ENCODE results near the gene ATF6. TPM values are rescaled to one million over a fixed set of nuclear protein-coding genes. Genes with fewer than 3 reads are reported as not detected.

Gene ATF6
- total RNA-seq, 1 experiment from 2014 or later = 10.6 TPM

GRCh38 chr1:162010175-162010506, 244.0 kb downstream of the ATF6 start:
- H3K4me3 Mint-ChIP-seq = no peak overlapping the region
- ATAC-seq (no peak), DNase-seq (ENCODE audit: low spot score) (no peak)
- TF ChIP-seq NR2C2 (CRISPR knock-in tag; IDR thresholded peaks at IDR 0.05) (no peak), E2F4 (CRISPR knock-in tag; IDR thresholded peaks at IDR 0.05; ENCODE audit: borderline replicate concordance, low read depth) (no peak)
- ChIA-PET POLR2A (no interaction called here), CTCF (no interaction called here)
- H3K27ac Mint-ChIP-seq = no peak overlapping the region
- peaks cover 11% of the 10 kb centered on the region for H3K9me3 Mint-ChIP-seq
- H3K36me3 Mint-ChIP-seq = peaks cover 8% of the 10 kb centered on the region
- H3K27me3 Mint-ChIP-seq (ENCODE audit: low read depth) = no peaks in the 10 kb centered on the region
- H3K4me1 Mint-ChIP-seq = peaks cover 35% of the 10 kb centered on the region

GRCh38 chr1:162011337-162012012, 245.4 kb downstream of the ATF6 start:
- CTCF ChIA-PET = interaction anchor here (0.8 to 0.9 kb wide), 2 partner anchors 26 to 219 kb away, joined by 3 to 4 read pairs; no protein-coding TSS in a partner anchor
- POLR2A ChIA-PET = no interaction called here
- peaks cover 8% of the 10 kb centered on the region for H3K36me3 Mint-ChIP-seq

GRCh38 chr1:162013289-162013688, 247.2 kb downstream of the ATF6 start:
- ATAC-seq (no peak), DNase-seq (ENCODE audit: low spot score) (no peak)
- CTCF ChIA-PET = interaction anchor here (0.6 kb wide), 1 partner anchor 52 kb away, joined by 4 read pairs; no protein-coding TSS in a partner anchor
- Mint-ChIP-seq H3K4me1 (peaks cover 33% of the 10 kb centered on the region), H3K27ac (no peak overlapping the region), H3K9me3 (peaks cover 11% of the 10 kb centered on the region), H3K4me3 (no peak overlapping the region), H3K27me3 (ENCODE audit: low read depth) (no peaks in the 10 kb centered on the region), H3K36me3 (peaks cover 16% of the 10 kb centered on the region)
- POLR2A ChIA-PET = no interaction called here
- TF ChIP-seq PRRX2 (CRISPR knock-in tag; IDR thresholded peaks at IDR 0.05) = no peak
- TF ChIP-seq HMGXB4 (CRISPR knock-in tag; IDR thresholded peaks at IDR 0.05) = no peak
- no peak for TF ChIP-seq SOX15 (CRISPR knock-in tag; IDR thresholded peaks at IDR 0.05)
- no peak for TF ChIP-seq MAX (CRISPR knock-in tag; IDR thresholded peaks at IDR 0.05)
- TF ChIP-seq MYBL2 (CRISPR knock-in tag; IDR thresholded peaks at IDR 0.05) = no peak
- no peak for TF ChIP-seq STAT6 (CRISPR knock-in tag; conservative IDR thresholded peaks at IDR 0.05; ENCODE audit: low read depth)
- TF ChIP-seq CDX4 (CRISPR knock-in tag; IDR thresholded peaks at IDR 0.05; ENCODE audit: borderline replicate concordance) = no peak
- no peak for TF ChIP-seq ZNF671 (CRISPR knock-in tag; IDR thresholded peaks at IDR 0.05)
- no peak for TF ChIP-seq ESRRA (CRISPR knock-in tag; IDR thresholded peaks at IDR 0.05; ENCODE audit: borderline replicate concordance)
- no peak for TF ChIP-seq TEAD4 (CRISPR knock-in tag; IDR thresholded peaks at IDR 0.05)
- no peak for TF ChIP-seq SMAD3 (CRISPR knock-in tag; IDR thresholded peaks at IDR 0.05; ENCODE audit: borderline replicate concordance)
- TF ChIP-seq GABPB1 (CRISPR knock-in tag; IDR thresholded peaks at IDR 0.05) = no peak

More at GRCh38 chr1:162011337-162012012, 245.4 kb downstream of the ATF6 start:
- peaks cover 40% of the 10 kb centered on the region for H3K4me1 Mint-ChIP-seq
- H3K27me3 Mint-ChIP-seq (ENCODE audit: low read depth) = no peaks in the 10 kb centered on the region
- DNase-seq (ENCODE audit: low spot score) (no peak), ATAC-seq (no peak)
- peaks cover 11% of the 10 kb centered on the region for H3K9me3 Mint-ChIP-seq
- H3K4me3 Mint-ChIP-seq = no peak overlapping the region
- TF ChIP-seq ZNF263 (CRISPR knock-in tag; IDR thresholded peaks at IDR 0.05; ENCODE audit: low read depth) = no peak
- TF ChIP-seq IRF2 (CRISPR knock-in tag; IDR thresholded peaks at IDR 0.05; ENCODE audit: borderline replicate concordance, low read depth) = no peak
- TF ChIP-seq E2F5 (CRISPR knock-in tag; IDR thresholded peaks at IDR 0.05) = no peak
- TF ChIP-seq ZNF425 (CRISPR knock-in tag; conservative IDR thresholded peaks at IDR 0.05) = no peak
- no peak for TF ChIP-seq JUN (CRISPR knock-in tag; IDR thresholded peaks at IDR 0.05)
- TF ChIP-seq EMX1 (CRISPR knock-in tag; IDR thresholded peaks at IDR 0.05) = no peak
- no peak for TF ChIP-seq ZNF416 (CRISPR knock-in tag; IDR thresholded peaks at IDR 0.05)
- no peak for TF ChIP-seq ZBTB21 (CRISPR knock-in tag; IDR thresholded peaks at IDR 0.05; ENCODE audit: borderline replicate concordance)
- H3K27ac Mint-ChIP-seq = no peak overlapping the region

All from WTC11 (cell line).